ENCODE data around the gene ITSN1.
"Not testable (repeated sequence)": the region's sequence is repeated elsewhere in the genome, so short reads cannot be mapped to it uniquely, and the experiment has no call there.

Gene ITSN1

GRCh38 chr21:33642027-33642895 is at the start of gene ITSN1:
TSS of gene ITSN1 (plus strand) at chr21:33642501. CDS start at chr21:33718829, 76,328 bp downstream.
- peak; percentile 100 for DNase-seq

- no peak for DNase-seq
Observed at GRCh38 chr21:33598051-33598450, 44.2 kb upstream of the ITSN1 start.

- DNase-seq = no peak
Observed at GRCh38 chr21:33608559-33608958, 33.7 kb upstream of the ITSN1 start.

- DNase-seq = no peak
Observed at GRCh38 chr21:33611006-33611744, 31.1 kb upstream of the ITSN1 start.

GRCh38 chr21:33617565-33617964 is 24.7 kb upstream of the ITSN1 start:
- not testable (repeated sequence) for DNase-seq

- DNase-seq = no peak
Observed at GRCh38 chr21:33618407-33618806, 23.9 kb upstream of the ITSN1 start.

GRCh38 chr21:33619726-33620125 is 22.6 kb upstream of the ITSN1 start:
- no peak for DNase-seq

- DNase-seq = no peak
Observed at GRCh38 chr21:33622253-33622652, 20.0 kb upstream of the ITSN1 start.

- not testable (repeated sequence) for DNase-seq
Observed at GRCh38 chr21:33626151-33626550, 16.1 kb upstream of the ITSN1 start.

GRCh38 chr21:33634254-33634653 is 8.0 kb upstream of the ITSN1 start:
- no peak for DNase-seq

- peak; percentile 70 for DNase-seq
Observed at GRCh38 chr21:33640697-33641351, 1.5 kb upstream of the ITSN1 start.

- peak; percentile 100 for DNase-seq
Observed at GRCh38 chr21:33641352-33642026, 812 bp upstream of the ITSN1 start, which contains the start of gene CRYZL1. TSS of gene CRYZL1 (minus strand) at chr21:33641741. CDS start at chr21:33631551, 10,190 bp downstream.

- peak; percentile 55 for DNase-seq
Observed at GRCh38 chr21:33642896-33643657, 776 bp downstream of the ITSN1 start.

GRCh38 chr21:33643658-33644311 is 1.5 kb downstream of the ITSN1 start:
- peak; percentile 64 for DNase-seq

GRCh38 chr21:33644383-33645074 is 2.2 kb downstream of the ITSN1 start:
- no peak for DNase-seq

- DNase-seq = no peak
Observed at GRCh38 chr21:33645730-33646129, 3.4 kb downstream of the ITSN1 start.

- DNase-seq = no peak
Observed at GRCh38 chr21:33647587-33647986, 5.3 kb downstream of the ITSN1 start.

GRCh38 chr21:33648555-33648954 is 6.3 kb downstream of the ITSN1 start:
- no peak for DNase-seq

- no peak for DNase-seq
Observed at GRCh38 chr21:33650230-33650629, 7.9 kb downstream of the ITSN1 start.

- no peak for DNase-seq
Observed at GRCh38 chr21:33650929-33651509, 8.7 kb downstream of the ITSN1 start.
